Vagina (tissue), 2 donors: ENCODE data around the gene PTPRM.

Experiments used
- POLR2AphosphoS5 ChIP-seq, 2 donors: sonication (generic); formaldehyde crosslinking; IDR thresholded peaks; one replicate each; pipeline ENCODE4 v1.9.0; 2017; ENCODE audit warnings: antibody characterized with exemption in 2 of 2, mild to moderate bottlenecking in 2 of 2, low read depth in 1 of 2; ENCODE audit not compliant: insufficient read depth in 1 of 2
- TF ChIP-seq, protein P1 (sequence below), 3 experiments: fragments of 450-650 bp in 2 of 3; fragments of 200-600 bp in 1 of 3; sonication (generic) in 1 of 3; IDR thresholded peaks; one replicate each; pipeline ENCODE4 v1.5.1; 2017 to 2019; ENCODE audit warnings: antibody characterized with exemption in 3 of 3, mild to moderate bottlenecking in 2 of 3, moderate library complexity in 2 of 3

GRCh38 chr18:7758764-7759163 lies 191.6 kb downstream of the PTPRM start:
- TF ChIP-seq POLR2AphosphoS5 (IDR thresholded peaks at IDR 0.05; ENCODE audit: insufficient read depth in 1 of 2, low read depth in 1 of 2) = no peak
- TF ChIP-seq, protein P1, sequence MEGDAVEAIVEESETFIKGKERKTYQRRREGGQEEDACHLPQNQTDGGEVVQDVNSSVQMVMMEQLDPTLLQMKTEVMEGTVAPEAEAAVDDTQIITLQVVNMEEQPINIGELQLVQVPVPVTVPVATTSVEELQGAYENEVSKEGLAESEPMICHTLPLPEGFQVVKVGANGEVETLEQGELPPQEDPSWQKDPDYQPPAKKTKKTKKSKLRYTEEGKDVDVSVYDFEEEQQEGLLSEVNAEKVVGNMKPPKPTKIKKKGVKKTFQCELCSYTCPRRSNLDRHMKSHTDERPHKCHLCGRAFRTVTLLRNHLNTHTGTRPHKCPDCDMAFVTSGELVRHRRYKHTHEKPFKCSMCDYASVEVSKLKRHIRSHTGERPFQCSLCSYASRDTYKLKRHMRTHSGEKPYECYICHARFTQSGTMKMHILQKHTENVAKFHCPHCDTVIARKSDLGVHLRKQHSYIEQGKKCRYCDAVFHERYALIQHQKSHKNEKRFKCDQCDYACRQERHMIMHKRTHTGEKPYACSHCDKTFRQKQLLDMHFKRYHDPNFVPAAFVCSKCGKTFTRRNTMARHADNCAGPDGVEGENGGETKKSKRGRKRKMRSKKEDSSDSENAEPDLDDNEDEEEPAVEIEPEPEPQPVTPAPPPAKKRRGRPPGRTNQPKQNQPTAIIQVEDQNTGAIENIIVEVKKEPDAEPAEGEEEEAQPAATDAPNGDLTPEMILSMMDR (IDR thresholded peaks at IDR 0.05) = no peak
